Measurements from ENCODE around the gene ASB18.

The ASB18 gene

DNA sequence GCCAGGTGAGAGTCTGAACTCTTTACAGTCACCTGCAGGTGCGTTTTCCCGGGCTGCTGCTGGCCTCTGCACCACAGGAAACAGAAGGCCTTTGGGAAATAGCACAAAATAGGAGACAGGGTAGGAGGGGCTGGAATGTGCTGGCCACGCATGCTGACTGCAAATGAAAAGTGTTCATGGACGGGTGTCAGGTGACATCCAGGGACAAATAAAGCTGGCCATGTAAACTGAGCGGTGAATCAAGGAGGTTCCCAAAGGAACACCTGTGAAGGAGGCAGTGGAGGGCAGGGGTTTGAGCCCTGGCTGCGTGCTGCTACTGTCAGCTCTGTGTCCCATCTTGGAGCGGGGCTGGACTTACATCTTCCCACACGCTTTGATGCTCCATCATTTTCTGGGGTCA is 53.7 kb downstream of the ASB18 start:
- H3K9me3 ChIP-seq (ENCODE audit: low read depth, low read length): no peaks in the 10 kb centered on the region
- TF ChIP-seq FOXP2 (optimal IDR thresholded peaks at IDR 0.05; ENCODE audit: control extremely low read depth, extremely low read length, insufficient read depth) (no peak), POLR2AphosphoS5 (IDR thresholded peaks at IDR 0.05; ENCODE audit: borderline replicate concordance, low read depth, low read length) (no peak), EZH2 (IDR thresholded peaks at IDR 0.05) (no peak)
- no peak for DNase-seq (ENCODE audit: low read depth, low spot score)
- H3K4me3 ChIP-seq: no peak overlapping the region
- no peak overlapping the region for H3K27ac ChIP-seq
- H3K9ac ChIP-seq (ENCODE audit: insufficient read length): no peak overlapping the region
- no peaks in the 10 kb centered on the region for H3K36me3 ChIP-seq (ENCODE audit: insufficient read depth, low read length)

DNA sequence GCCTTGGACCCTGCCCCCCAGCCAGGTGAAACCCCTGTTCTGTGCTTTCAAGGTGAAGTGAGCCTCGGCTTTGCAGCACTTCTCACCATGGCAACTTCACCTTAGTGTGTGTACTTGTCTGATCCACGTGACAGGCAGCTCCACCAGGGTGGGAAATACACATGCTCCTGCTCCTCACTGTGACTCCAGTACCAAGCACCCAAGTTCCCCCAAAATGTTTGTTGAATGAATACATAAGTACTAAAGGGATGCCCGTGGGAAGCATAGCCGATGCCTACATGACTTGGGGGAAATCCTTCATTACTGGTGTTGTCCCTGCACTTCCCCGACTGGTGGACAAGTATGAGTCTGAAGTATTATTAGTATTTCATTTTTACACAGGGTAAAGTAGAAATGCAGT is 54.2 kb downstream of the ASB18 start:
- Histone ChIP-seq H3K36me3 (ENCODE audit: insufficient read depth, low read length) (no peaks in the 10 kb centered on the region), H3K27ac (no peak overlapping the region), H3K4me3 (no peak overlapping the region), H3K9me3 (ENCODE audit: low read depth, low read length) (no peaks in the 10 kb centered on the region), H3K9ac (ENCODE audit: insufficient read length) (no peak overlapping the region)
- no peak for DNase-seq (ENCODE audit: low read depth, low spot score)
- TF ChIP-seq POLR2AphosphoS5 (IDR thresholded peaks at IDR 0.05; ENCODE audit: borderline replicate concordance, low read depth, low read length): no peak
- no peak for TF ChIP-seq FOXP2 (optimal IDR thresholded peaks at IDR 0.05; ENCODE audit: control extremely low read depth, extremely low read length, insufficient read depth)
- no peak for TF ChIP-seq EZH2 (IDR thresholded peaks at IDR 0.05)

DNA sequence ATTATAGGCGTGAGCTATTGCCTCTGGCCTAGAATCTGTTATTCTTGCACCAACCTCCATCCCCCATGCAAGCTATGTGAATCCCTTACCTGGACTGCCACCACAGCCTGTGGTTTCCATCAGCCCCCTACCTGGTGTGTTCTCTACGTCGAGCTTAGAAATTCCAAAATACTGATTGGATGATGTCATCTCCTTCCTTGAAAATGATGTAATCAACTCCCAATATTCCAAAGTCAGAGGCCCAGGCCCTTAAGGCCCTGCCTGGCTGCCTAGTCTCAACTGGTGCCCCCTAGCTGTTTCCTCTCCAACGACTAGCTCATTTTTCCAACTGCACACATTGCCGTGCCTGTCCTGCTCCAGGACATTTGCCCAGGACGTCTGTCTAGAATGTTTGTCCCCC is 54.7 kb downstream of the ASB18 start:
- no peaks in the 10 kb centered on the region for H3K9me3 ChIP-seq (ENCODE audit: low read depth, low read length)
- H3K9ac ChIP-seq (ENCODE audit: insufficient read length): no peak overlapping the region
- H3K27ac ChIP-seq: no peak overlapping the region
- DNase-seq (ENCODE audit: low read depth, low spot score): no peak
- no peak for TF ChIP-seq POLR2AphosphoS5 (IDR thresholded peaks at IDR 0.05; ENCODE audit: borderline replicate concordance, low read depth, low read length)
- TF ChIP-seq FOXP2 (optimal IDR thresholded peaks at IDR 0.05; ENCODE audit: control extremely low read depth, extremely low read length, insufficient read depth): no peak
- TF ChIP-seq EZH2 (IDR thresholded peaks at IDR 0.05): no peak
- H3K4me3 ChIP-seq: no peak overlapping the region
- no peaks in the 10 kb centered on the region for H3K36me3 ChIP-seq (ENCODE audit: insufficient read depth, low read length)

DNA sequence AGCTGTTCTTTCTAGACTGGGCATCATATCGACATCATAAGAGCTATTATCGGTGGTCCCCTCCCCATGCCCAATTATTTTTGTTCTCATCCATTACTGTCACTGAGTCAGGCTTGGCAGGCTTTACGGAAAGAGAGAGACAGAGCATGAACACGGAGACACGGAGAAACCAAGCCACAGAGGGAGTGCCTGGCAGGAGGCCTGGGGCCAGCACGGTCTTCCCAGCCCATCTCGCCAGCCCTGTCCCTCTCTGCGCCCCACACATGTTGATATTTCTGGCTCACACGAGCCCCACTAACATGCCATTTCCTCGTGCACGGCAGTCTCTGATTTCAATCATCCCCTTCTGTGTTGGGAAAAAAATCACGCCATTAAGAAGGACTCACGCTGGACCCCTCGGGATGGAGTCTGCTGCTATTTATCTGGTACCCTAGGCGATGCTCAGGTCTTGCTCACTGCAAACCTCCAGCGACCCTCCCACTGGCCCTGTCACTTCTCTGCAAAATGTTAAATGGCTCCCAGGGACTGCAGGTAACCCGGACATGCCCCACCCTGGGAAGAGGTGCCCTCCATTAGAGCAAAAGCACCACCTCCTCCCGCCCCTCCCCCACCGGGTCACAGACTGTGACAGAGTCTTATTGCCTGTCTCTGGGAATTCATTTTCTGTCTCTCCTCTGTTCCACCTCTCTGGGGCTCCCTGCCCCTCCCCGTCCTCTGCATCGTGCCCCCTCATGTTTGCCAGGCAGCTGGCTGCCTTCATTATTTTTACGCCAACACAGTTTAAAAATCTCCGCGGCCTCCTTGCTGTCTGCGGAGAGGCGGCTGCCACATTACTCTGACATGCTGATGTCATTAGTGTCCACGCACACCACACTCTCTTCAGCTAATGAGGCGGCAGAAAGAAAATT is 55.9 kb downstream of the ASB18 start:
- no peaks in the 10 kb centered on the region for H3K9me3 ChIP-seq (ENCODE audit: low read depth, low read length)
- no peak overlapping the region for H3K4me3 ChIP-seq
- DNase-seq (ENCODE audit: low read depth, low spot score): no peak
- H3K9ac ChIP-seq (ENCODE audit: insufficient read length): no peak overlapping the region
- TF ChIP-seq FOXP2 (optimal IDR thresholded peaks at IDR 0.05; ENCODE audit: control extremely low read depth, extremely low read length, insufficient read depth): no peak
- no peak for TF ChIP-seq EZH2 (IDR thresholded peaks at IDR 0.05)
- no peak for TF ChIP-seq POLR2AphosphoS5 (IDR thresholded peaks at IDR 0.05; ENCODE audit: borderline replicate concordance, low read depth, low read length)
- H3K27ac ChIP-seq: no peak overlapping the region
- no peaks in the 10 kb centered on the region for H3K36me3 ChIP-seq (ENCODE audit: insufficient read depth, low read length)

DNA sequence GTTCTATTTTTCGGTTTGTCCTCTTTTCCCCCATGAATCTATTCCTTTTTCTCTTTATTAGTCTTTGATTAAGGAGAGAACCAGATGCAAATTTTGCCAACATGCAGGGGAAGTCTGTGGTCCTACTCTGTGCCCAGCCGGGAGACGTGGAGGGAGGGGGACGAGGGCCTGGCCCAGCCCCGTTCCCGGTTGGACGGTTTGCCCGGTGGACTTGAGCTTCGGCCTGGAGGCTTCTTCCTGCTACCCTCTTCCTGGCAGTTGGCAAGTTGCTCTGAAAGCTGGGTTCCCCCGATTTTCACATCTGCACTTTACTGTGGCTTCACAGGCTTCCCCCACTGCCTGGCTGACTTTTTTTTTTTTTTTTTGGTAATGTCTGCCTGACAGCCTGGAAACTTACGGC is 56.7 kb downstream of the ASB18 start:
- DNase-seq (ENCODE audit: low read depth, low spot score): no peak
- Histone ChIP-seq H3K27ac (no peak overlapping the region), H3K4me3 (no peak overlapping the region), H3K36me3 (ENCODE audit: insufficient read depth, low read length) (no peaks in the 10 kb centered on the region), H3K9me3 (ENCODE audit: low read depth, low read length) (no peaks in the 10 kb centered on the region), H3K9ac (ENCODE audit: insufficient read length) (no peak overlapping the region)
- TF ChIP-seq FOXP2 (optimal IDR thresholded peaks at IDR 0.05; ENCODE audit: control extremely low read depth, extremely low read length, insufficient read depth) (no peak), EZH2 (IDR thresholded peaks at IDR 0.05) (no peak), POLR2AphosphoS5 (IDR thresholded peaks at IDR 0.05; ENCODE audit: borderline replicate concordance, low read depth, low read length) (no peak)

DNA sequence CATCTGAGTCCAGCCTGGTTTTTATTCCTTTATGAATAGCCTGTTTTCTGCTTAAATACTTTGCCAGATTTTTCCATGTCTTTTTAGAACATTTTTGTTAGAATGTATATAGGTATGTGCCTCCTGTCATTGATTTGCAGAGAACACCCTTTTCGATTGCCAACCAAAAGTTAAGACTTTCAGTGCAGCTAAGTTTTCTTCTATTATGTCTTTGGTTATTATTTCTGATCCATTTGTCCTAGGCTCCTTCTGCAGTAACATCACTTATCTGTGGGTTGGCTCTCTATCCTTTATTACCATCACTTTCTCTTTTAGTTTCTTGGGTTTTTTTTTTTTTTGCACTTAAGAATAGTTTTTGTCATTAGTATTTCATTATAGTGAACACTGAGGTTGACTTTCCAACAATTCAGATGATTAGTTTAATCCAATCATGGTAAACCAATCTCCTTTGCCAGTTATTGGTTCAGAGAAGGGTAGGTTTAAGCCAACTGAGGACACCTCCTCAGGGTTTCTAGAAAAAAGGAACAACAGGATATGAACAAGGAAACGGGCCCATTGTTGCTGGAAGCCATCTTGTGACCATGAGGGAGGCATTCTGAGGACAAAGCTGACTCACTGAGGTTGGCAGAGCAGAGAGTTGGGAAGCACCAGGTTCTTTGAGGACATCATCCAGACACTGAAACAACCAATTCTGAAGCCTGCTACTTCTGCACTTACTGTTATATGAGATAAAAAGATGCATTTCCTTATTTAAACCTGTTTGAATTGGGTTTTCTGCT is 58.1 kb downstream of the ASB18 start:
- H3K27ac ChIP-seq: no peak overlapping the region
- H3K9me3 ChIP-seq (ENCODE audit: low read depth, low read length): no peaks in the 10 kb centered on the region
- no peak overlapping the region for H3K4me3 ChIP-seq
- TF ChIP-seq EZH2 (IDR thresholded peaks at IDR 0.05): no peak
- no peak for TF ChIP-seq FOXP2 (optimal IDR thresholded peaks at IDR 0.05; ENCODE audit: control extremely low read depth, extremely low read length, insufficient read depth)
- TF ChIP-seq POLR2AphosphoS5 (IDR thresholded peaks at IDR 0.05; ENCODE audit: borderline replicate concordance, low read depth, low read length): no peak
- no peak for DNase-seq (ENCODE audit: low read depth, low spot score)
- no peak overlapping the region for H3K9ac ChIP-seq (ENCODE audit: insufficient read length)
- no peaks in the 10 kb centered on the region for H3K36me3 ChIP-seq (ENCODE audit: insufficient read depth, low read length)

DNA sequence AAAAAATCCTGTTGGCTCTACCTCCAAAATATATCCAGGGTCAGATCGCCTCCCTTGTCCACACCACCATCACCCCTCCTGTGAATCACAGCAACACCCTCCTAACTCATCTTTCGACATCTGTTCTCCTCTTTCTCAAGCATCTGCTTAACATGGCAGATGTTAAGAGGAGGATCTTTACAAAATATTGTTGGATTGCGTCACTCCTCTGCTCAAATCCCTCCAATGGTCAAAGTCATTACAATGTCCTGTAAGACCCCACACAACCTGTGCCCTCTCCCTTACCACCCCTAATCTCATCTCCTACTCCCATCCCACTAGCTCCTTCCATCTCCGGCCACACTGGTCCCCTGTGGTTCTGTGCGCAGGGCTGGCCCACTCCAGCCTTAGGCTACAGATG is 59.3 kb downstream of the ASB18 start:
- H3K9me3 ChIP-seq (ENCODE audit: low read depth, low read length): no peaks in the 10 kb centered on the region
- DNase-seq (ENCODE audit: low read depth, low spot score): no peak
- no peak overlapping the region for H3K27ac ChIP-seq
- no peak overlapping the region for H3K4me3 ChIP-seq
- TF ChIP-seq EZH2 (IDR thresholded peaks at IDR 0.05) (no peak), FOXP2 (optimal IDR thresholded peaks at IDR 0.05; ENCODE audit: control extremely low read depth, extremely low read length, insufficient read depth) (no peak), POLR2AphosphoS5 (IDR thresholded peaks at IDR 0.05; ENCODE audit: borderline replicate concordance, low read depth, low read length) (no peak)
- H3K36me3 ChIP-seq (ENCODE audit: insufficient read depth, low read length): no peaks in the 10 kb centered on the region
- no peak overlapping the region for H3K9ac ChIP-seq (ENCODE audit: insufficient read length)

DNA sequence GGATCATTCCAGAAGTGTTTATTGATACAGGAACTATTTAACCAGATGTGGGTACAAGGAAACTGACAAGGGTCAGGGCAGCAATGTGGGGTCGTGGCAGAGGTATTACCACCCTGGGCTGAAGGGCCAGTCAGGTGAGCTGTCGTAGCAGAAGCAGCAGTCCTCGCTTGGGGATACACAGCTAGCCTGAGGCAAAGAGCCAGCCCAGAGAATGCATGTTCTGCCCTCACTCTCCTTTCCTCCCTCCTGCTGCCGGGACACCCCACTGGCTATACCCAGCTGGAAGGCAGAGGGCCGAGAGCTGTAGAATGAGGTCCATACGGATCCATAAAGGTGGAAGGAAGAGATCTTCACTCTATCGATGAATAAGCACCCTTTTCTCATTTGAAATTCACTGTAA is 63.8 kb downstream of the ASB18 start:
- Histone ChIP-seq H3K9me3 (ENCODE audit: low read depth, low read length) (no peaks in the 10 kb centered on the region), H3K27ac (no peak overlapping the region), H3K4me3 (no peak overlapping the region), H3K9ac (ENCODE audit: insufficient read length) (no peak overlapping the region), H3K36me3 (ENCODE audit: insufficient read depth, low read length) (no peaks in the 10 kb centered on the region)
- TF ChIP-seq POLR2AphosphoS5 (IDR thresholded peaks at IDR 0.05; ENCODE audit: borderline replicate concordance, low read depth, low read length) (no peak), FOXP2 (optimal IDR thresholded peaks at IDR 0.05; ENCODE audit: control extremely low read depth, extremely low read length, insufficient read depth) (no peak), EZH2 (IDR thresholded peaks at IDR 0.05) (no peak)
- DNase-seq (ENCODE audit: low read depth, low spot score): no peak
